MCF 10A (cell line): Measurements from ENCODE around the gene GEMIN4. TPM values are rescaled to one million over a fixed set of nuclear protein-coding genes. Genes with fewer than 3 reads are reported as not detected.

ENCODE experiments used
- BruUV-seq: library from RNA; stranded (reverse); fragments of 400-500 nt; replicated peaks from 2 replicates; lab custom pipeline; 2021; lab: Mats Ljungman, UMichigan
- CTCF ChIA-PET: fragments of 300-600 bp; sonication (Branson Sonifier 250); formaldehyde crosslinking; extraction: SDS; loops from one replicate; lab custom pipeline; 2021; ENCODE audit warnings: antibody characterized with exemption, inconsistent platforms; lab: Yijun Ruan, JAX
- POLR2A ChIA-PET: fragments of 300-600, 350-650 bp; sonication (Branson Sonifier 250); formaldehyde crosslinking; extraction: SDS; loops from one replicate; lab custom pipeline; 2020; ENCODE audit warnings: antibody characterized with exemption, inconsistent platforms; lab: Yijun Ruan, JAX
- DNase-seq: peaks from one replicate; pipeline ENCODE4 v3.0.0-alpha.2; 2018; ENCODE audit not compliant: unreplicated experiment
- H3K27ac Mint-ChIP-seq: one replicate; pipeline ENCODE4 v1.8.0; 2022; ENCODE audit warnings: mild to moderate bottlenecking, low read depth, mixed read lengths; ENCODE audit not compliant: unreplicated experiment
- H3K27me3 Mint-ChIP-seq: one replicate; pipeline ENCODE4 v1.8.0; 2022; ENCODE audit warnings: mixed read lengths; ENCODE audit not compliant: insufficient read depth, unreplicated experiment
- H3K36me3 Mint-ChIP-seq: one replicate; pipeline ENCODE4 v1.8.0; 2022; ENCODE audit warnings: mild to moderate bottlenecking, moderate library complexity, mixed read lengths; ENCODE audit not compliant: insufficient read depth, unreplicated experiment
- H3K4me1 Mint-ChIP-seq: one replicate; pipeline ENCODE4 v1.8.0; 2022; ENCODE audit warnings: mixed read lengths; ENCODE audit not compliant: insufficient read depth, unreplicated experiment
- H3K4me3 Mint-ChIP-seq: one replicate; pipeline ENCODE4 v1.8.0; 2022; ENCODE audit warnings: mild to moderate bottlenecking, moderate library complexity, mixed read lengths; ENCODE audit not compliant: unreplicated experiment
- H3K9me3 Mint-ChIP-seq: one replicate; pipeline ENCODE4 v1.8.0; 2022; ENCODE audit warnings: mixed read lengths; ENCODE audit not compliant: unreplicated experiment
- CTCF ChIP-seq: fragments of 200-600 bp; IDR thresholded peaks from one replicate; pipeline ENCODE4 v1.8.0; 2022; ENCODE audit warnings: antibody characterized with exemption, mild to moderate bottlenecking; ENCODE audit not compliant: unreplicated experiment
- intact Hi-C: fragments of 100-400 bp; cut with micrococcal nuclease; formaldehyde crosslinking; loops from 2 replicates; pipeline ENCODE4 v1.14.1; 2022
- total RNA-seq: library from RNA; stranded (reverse); gene quantifications from 2 replicates; pipeline ENCODE4 v1.2.3, GENCODE V29; 2022

The GEMIN4 gene
- total RNA-seq, 1 experiment from 2014 or later: 24.1 TPM

GRCh38 chr17:746783-747629 is 5.1 kb downstream of the GEMIN4 start:
- DNase-seq: no peak
- TF ChIP-seq CTCF: no peak
- Mint-ChIP-seq H3K27me3 (no peaks in the 10 kb centered on the region), H3K4me3 (no peak overlapping the region), H3K36me3 (peaks cover 49% of the 10 kb centered on the region), H3K9me3 (peaks cover 6% of the 10 kb centered on the region), H3K27ac (no peak overlapping the region), H3K4me1 (peaks cover 18% of the 10 kb centered on the region)
- no TSS peak for BruUV-seq
- intact Hi-C loops: no loop called here
- ChIA-PET POLR2A (interaction anchor here (0.6 to 4.4 kb wide), 4 partner anchors 10 to 17 kb away, joined by 3 to 20 read pairs (median 8); no protein-coding TSS in a partner anchor), CTCF (interaction anchor here (0.6 to 0.8 kb wide), 2 partner anchors 359 to 487 kb away, joined by 4 read pairs; no protein-coding TSS in a partner anchor)

- Mint-ChIP-seq H3K4me3 (no peak overlapping the region), H3K36me3 (peaks cover 57% of the 10 kb centered on the region), H3K27ac (no peak overlapping the region), H3K9me3 (peaks cover 6% of the 10 kb centered on the region), H3K27me3 (no peaks in the 10 kb centered on the region), H3K4me1 (peaks cover 16% of the 10 kb centered on the region)
- DNase-seq: no peak
- ChIA-PET CTCF (interaction anchor here (0.6 to 1.4 kb wide), 3 partner anchors 9 to 486 kb away, joined by 4 to 5 read pairs (median 4); no protein-coding TSS in a partner anchor), POLR2A (interaction anchor here (0.5 to 4.4 kb wide), 4 partner anchors 13 to 676 kb away, joined by 3 to 20 read pairs (median 6); no protein-coding TSS in a partner anchor)
- intact Hi-C loops: no loop called here
- no peak for TF ChIP-seq CTCF
- no TSS peak for BruUV-seq
These were observed 5.9 kb downstream of the GEMIN4 start for GRCh38 chr17:746181-746580.

- Mint-ChIP-seq H3K27ac (no peak overlapping the region), H3K27me3 (no peaks in the 10 kb centered on the region), H3K4me3 (no peak overlapping the region), H3K4me1 (peaks cover 9% of the 10 kb centered on the region), H3K9me3 (peaks cover 6% of the 10 kb centered on the region), H3K36me3 (peaks cover 61% of the 10 kb centered on the region)
- ChIA-PET CTCF (interaction anchor here (0.6 to 1.4 kb wide), 3 partner anchors 8 to 256 kb away, joined by 4 to 5 read pairs (median 5); no protein-coding TSS in a partner anchor), POLR2A (interaction anchor here (1.4 to 4.4 kb wide), 4 partner anchors 10 to 28 kb away, joined by 4 to 20 read pairs (median 7); no protein-coding TSS in a partner anchor)
- no peak for TF ChIP-seq CTCF
- no peak for DNase-seq
- no TSS peak for BruUV-seq
- intact Hi-C loops: no loop called here
These were observed 6.7 kb downstream of the GEMIN4 start for GRCh38 chr17:745406-745805.

GRCh38 chr17:744937-745336 is 7.1 kb downstream of the GEMIN4 start:
- ChIA-PET POLR2A (interaction anchor here (1.4 to 4.4 kb wide), 4 partner anchors 10 to 27 kb away, joined by 4 to 20 read pairs (median 7); no protein-coding TSS in a partner anchor), CTCF (interaction anchor here (1.3 to 1.5 kb wide), 3 partner anchors 8 to 44 kb away, joined by 5 to 8 read pairs (median 5); no protein-coding TSS in a partner anchor)
- H3K4me3 Mint-ChIP-seq: no peak overlapping the region
- no peak overlapping the region for H3K27ac Mint-ChIP-seq
- intact Hi-C loops: no loop called here
- no TSS peak for BruUV-seq
- no peak for DNase-seq
- H3K9me3 Mint-ChIP-seq: peaks cover 6% of the 10 kb centered on the region
- no peak for TF ChIP-seq CTCF
- peaks cover 4% of the 10 kb centered on the region for H3K4me1 Mint-ChIP-seq
- no peaks in the 10 kb centered on the region for H3K27me3 Mint-ChIP-seq
- peaks cover 66% of the 10 kb centered on the region for H3K36me3 Mint-ChIP-seq
